SK-N-SH treated with all-trans-retinoic acid at 6 μM for 48 hours (cell line): Measurements from ENCODE around the gene TMEM259.

Experiments used
- ATAC-seq: fragments of 200-7000 bp; cut with Tn5 transposase; 3 replicates; pipeline ENCODE4 v1.9.1; 2020; ENCODE audit warnings: mild to moderate bottlenecking, moderate library complexity
- ARNTL ChIP-seq: fragments of 450-650 bp; formaldehyde crosslinking; IDR thresholded peaks from 2 replicates; pipeline ENCODE4 v1.5.0; 2020; ENCODE audit warnings: low read depth, mild to moderate bottlenecking, moderate library complexity, borderline replicate concordance
- BACH2 ChIP-seq: fragments of 250-450 bp; sonication (Bioruptor Pico); IDR thresholded peaks from 2 replicates; pipeline ENCODE4 v1.9.0; 2021; ENCODE audit warnings: mild to moderate bottlenecking, borderline replicate concordance
- CREB5 ChIP-seq: fragments of 250-450 bp; sonication (Bioruptor Pico); IDR thresholded peaks from 2 replicates; pipeline ENCODE4 v1.5.1; 2020; ENCODE audit warnings: low read depth, mild to moderate bottlenecking, moderate library complexity
- CSDC2 ChIP-seq: fragments of 250-450 bp; sonication (Bioruptor Pico); IDR thresholded peaks from 2 replicates; pipeline ENCODE4 v1.5.0; 2020; ENCODE audit warnings: mild to moderate bottlenecking, moderate library complexity
- CSRNP3 ChIP-seq: fragments of 250-450 bp; sonication (Bioruptor Pico); IDR thresholded peaks from 2 replicates; pipeline ENCODE4 v1.5.1; 2021; ENCODE audit warnings: mild to moderate bottlenecking, moderate library complexity
- ESRRG ChIP-seq: fragments of 250-450 bp; sonication (Bioruptor Pico); IDR thresholded peaks from 2 replicates; pipeline ENCODE4 v1.6.1; 2021; ENCODE audit warnings: mild to moderate bottlenecking
- GLIS3 ChIP-seq: fragments of 250-450 bp; sonication (Bioruptor Pico); IDR thresholded peaks from 2 replicates; pipeline ENCODE4 v1.5.0; 2020; ENCODE audit warnings: mild to moderate bottlenecking, moderate library complexity
- ISL1 ChIP-seq: fragments of 250-450 bp; sonication (Bioruptor Pico); IDR thresholded peaks from 2 replicates; pipeline ENCODE4 v2.1.2; 2022; ENCODE audit warnings: mild to moderate bottlenecking, moderate library complexity
- OSR1 ChIP-seq: fragments of 250-450 bp; sonication (Bioruptor Pico); IDR thresholded peaks from 2 replicates; pipeline ENCODE4 v1.8.0; 2022; ENCODE audit warnings: moderate library complexity, mild to moderate bottlenecking, inconsistent platforms
- PATZ1 ChIP-seq: fragments of 250-450 bp; sonication (Bioruptor Pico); IDR thresholded peaks from 2 replicates; pipeline ENCODE4 v1.8.0; 2020; ENCODE audit warnings: mild to moderate bottlenecking, moderate library complexity, borderline replicate concordance
- POU6F1 ChIP-seq: fragments of 250-450 bp; sonication (Bioruptor Pico); IDR thresholded peaks from 2 replicates; pipeline ENCODE4 v1.8.0; 2021; ENCODE audit warnings: low read depth, mild to moderate bottlenecking, moderate library complexity, borderline replicate concordance
- PPARA ChIP-seq: fragments of 250-450 bp; sonication (Bioruptor Pico); IDR thresholded peaks from 2 replicates; pipeline ENCODE4 v1.5.0; 2020; ENCODE audit warnings: mild to moderate bottlenecking, borderline replicate concordance
- RARB ChIP-seq: fragments of 250-450 bp; sonication (Bioruptor Pico); IDR thresholded peaks from 2 replicates; pipeline ENCODE4 v1.8.0; 2021; ENCODE audit warnings: mild to moderate bottlenecking, moderate library complexity
- SNAI2 ChIP-seq: fragments of 250-450 bp; sonication (Bioruptor Pico); IDR thresholded peaks from 2 replicates; pipeline ENCODE4 v1.5.0; 2020; ENCODE audit warnings: mild to moderate bottlenecking, moderate library complexity
- TCF4 ChIP-seq: fragments of 250-450 bp; sonication (Bioruptor Pico); IDR thresholded peaks from 2 replicates; pipeline ENCODE4 v1.8.0; 2021; ENCODE audit warnings: mild to moderate bottlenecking, moderate library complexity, borderline replicate concordance
- TOX ChIP-seq: fragments of 250-450 bp; sonication (Bioruptor Pico); IDR thresholded peaks from 2 replicates; pipeline ENCODE4 v1.8.0; 2021; ENCODE audit warnings: mild to moderate bottlenecking, moderate library complexity, borderline replicate concordance
- ZC3H10 ChIP-seq: fragments of 250-450 bp; sonication (Bioruptor Pico); IDR thresholded peaks from 2 replicates; pipeline ENCODE4 v1.5.1; 2021; ENCODE audit warnings: mild to moderate bottlenecking, moderate library complexity
- ZFP3 ChIP-seq: fragments of 250-450 bp; sonication (Bioruptor Pico); IDR thresholded peaks from 2 replicates; pipeline ENCODE4 v1.5.0; 2020; ENCODE audit warnings: mild to moderate bottlenecking, moderate library complexity
- ZFP30 ChIP-seq: fragments of 450-650 bp; formaldehyde crosslinking; IDR thresholded peaks from 2 replicates; pipeline ENCODE4 v1.5.0; 2022; ENCODE audit warnings: mild to moderate bottlenecking, moderate library complexity
- ZNF565 ChIP-seq: fragments of 450-650 bp; formaldehyde crosslinking; conservative IDR thresholded peaks from 2 replicates; pipeline ENCODE4 v1.5.0; 2020; ENCODE audit warnings: low read depth, mild to moderate bottlenecking, moderate library complexity
- ZNF8 ChIP-seq: fragments of 450-650 bp; formaldehyde crosslinking; IDR thresholded peaks from 2 replicates; pipeline ENCODE4 v1.5.0; 2020; ENCODE audit warnings: mild to moderate bottlenecking, moderate library complexity

TMEM259 gene

GRCh38 chr19:993831-994393, 27.0 kb downstream of the TMEM259 start (continued):
- TF ChIP-seq CREB5 (CRISPR knock-in tag) (no peak), CSDC2 (no peak), SNAI2 (CRISPR knock-in tag) (no peak), ISL1 (no peak), TOX (no peak), POU6F1 (CRISPR knock-in tag) (no peak), OSR1 (no peak), GLIS3 (no peak), ZNF565 (CRISPR knock-in tag) (no peak)

GRCh38 chr19:993361-993830, 27.5 kb downstream of the TMEM259 start:
- TF ChIP-seq ZFP3 (CRISPR knock-in tag): no peak
- no peak for TF ChIP-seq GLIS3
- TF ChIP-seq ESRRG (CRISPR knock-in tag): no peak
- TF ChIP-seq ZFP30 (CRISPR knock-in tag): no peak
- no peak for TF ChIP-seq PATZ1 (CRISPR knock-in tag)
- TF ChIP-seq ISL1: no peak
- TF ChIP-seq OSR1: no peak
- no peak for TF ChIP-seq PPARA (CRISPR knock-in tag)
- no peak for TF ChIP-seq CREB5 (CRISPR knock-in tag)
- no peak for TF ChIP-seq SNAI2 (CRISPR knock-in tag)
- no peak for ATAC-seq

- no peak for TF ChIP-seq CSDC2
- TF ChIP-seq OSR1: no peak
- TF ChIP-seq TOX: no peak
- no peak for TF ChIP-seq ZNF565 (CRISPR knock-in tag)
- no peak for TF ChIP-seq PATZ1 (CRISPR knock-in tag)
- no peak for TF ChIP-seq ESRRG (CRISPR knock-in tag)
- ATAC-seq: no peak
Observed at GRCh38 chr19:992670-993055, 28.3 kb downstream of the TMEM259 start.

GRCh38 chr19:991932-992669, 28.8 kb downstream of the TMEM259 start:
- no peak for ATAC-seq
- TF ChIP-seq ZNF8 (CRISPR knock-in tag) (no peak), CREB5 (CRISPR knock-in tag) (no peak), SNAI2 (CRISPR knock-in tag) (no peak), ZFP3 (CRISPR knock-in tag) (no peak), PATZ1 (CRISPR knock-in tag) (no peak), ZC3H10 (CRISPR knock-in tag) (no peak), OSR1 (no peak), ZFP30 (CRISPR knock-in tag) (no peak), CSRNP3 (CRISPR knock-in tag) (no peak), CSDC2 (no peak), BACH2 (no peak), TCF4 (CRISPR knock-in tag) (no peak), PPARA (CRISPR knock-in tag) (no peak), RARB (CRISPR knock-in tag) (no peak), ARNTL (no peak), TOX (no peak)
- TF ChIP-seq, all 23 proteins: peak for 0
